Endothelial cell of umbilical vein (primary cell): ENCODE data around the gene GPR4.

Experiments used
- EZH2 ChIP-seq: IDR thresholded peaks from 2 replicates; pipeline ENCODE4 v1.6.1; 2012; ENCODE audit warnings: borderline replicate concordance, low read depth, mild to moderate bottlenecking, moderate library complexity, low read length, inconsistent platforms; ENCODE audit not compliant: severe bottlenecking
- FOS ChIP-seq: IDR thresholded peaks from 2 replicates; pipeline ENCODE4 v1.6.1; 2011; ENCODE audit warnings: mild to moderate bottlenecking, low read length, moderate library complexity, borderline replicate concordance; ENCODE audit not compliant: insufficient read depth
- JUN ChIP-seq: IDR thresholded peaks from 2 replicates; pipeline ENCODE4 v1.6.1; 2011; ENCODE audit warnings: borderline replicate concordance, low read depth; ENCODE audit not compliant: insufficient read length, insufficient read depth
- MYC ChIP-seq: IDR thresholded peaks from one replicate; pipeline ENCODE4 v1.6.1; 2011; ENCODE audit warnings: mild to moderate bottlenecking, low read depth, low read length
- POLR2A ChIP-seq: IDR thresholded peaks from 2 replicates; pipeline ENCODE4 v1.6.1; 2012; ENCODE audit warnings: low read depth, mild to moderate bottlenecking, control low read depth, low read length
- POLR2AphosphoS5 ChIP-seq: IDR thresholded peaks from 2 replicates; pipeline ENCODE4 v1.6.1; 2012; ENCODE audit warnings: low read depth, mild to moderate bottlenecking, control low read depth, low read length, moderate library complexity; ENCODE audit not compliant: insufficient read depth
- TF ChIP-seq, protein P1 (sequence below), 2 donors: IDR thresholded peaks; 1 replicate in 1 of 2; 2 replicates in 1 of 2; pipeline ENCODE4 v1.5.1; 2011; ENCODE audit warnings: low read length in 2 of 2, mild to moderate bottlenecking in 2 of 2, moderate library complexity in 2 of 2, control low read depth in 1 of 2, inconsistent platforms in 1 of 2, low read depth in 1 of 2; ENCODE audit not compliant: insufficient read depth in 1 of 2; ENCODE audit errors: extremely low read depth in 1 of 2
- TF ChIP-seq, protein P2 (sequence below): IDR thresholded peaks from 2 replicates; pipeline ENCODE4 v1.6.1; 2011; ENCODE audit not compliant: insufficient read depth, insufficient read length

DNA sequence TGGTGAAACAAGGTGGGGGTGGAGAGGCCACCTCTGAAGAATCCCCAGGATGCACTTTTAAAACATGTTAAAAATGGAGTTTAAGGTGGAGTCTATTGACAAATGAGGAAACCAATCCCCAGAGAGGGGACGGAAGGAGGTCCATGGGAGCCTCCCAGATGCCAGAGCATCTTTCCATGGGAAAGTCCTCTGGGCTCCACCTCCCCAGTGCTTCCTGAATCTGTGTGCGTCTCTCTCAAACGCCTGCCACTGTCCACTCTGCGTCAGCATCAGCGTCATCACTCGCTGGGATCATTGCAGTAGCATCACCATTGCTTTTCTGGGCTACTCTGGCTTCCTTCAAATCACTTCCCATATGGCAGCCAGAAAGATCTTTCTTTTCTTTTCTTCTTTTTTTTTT lies 6.2 kb downstream of the GPR4 start:
- TF ChIP-seq POLR2A, result no peak
- TF ChIP-seq, protein P1, sequence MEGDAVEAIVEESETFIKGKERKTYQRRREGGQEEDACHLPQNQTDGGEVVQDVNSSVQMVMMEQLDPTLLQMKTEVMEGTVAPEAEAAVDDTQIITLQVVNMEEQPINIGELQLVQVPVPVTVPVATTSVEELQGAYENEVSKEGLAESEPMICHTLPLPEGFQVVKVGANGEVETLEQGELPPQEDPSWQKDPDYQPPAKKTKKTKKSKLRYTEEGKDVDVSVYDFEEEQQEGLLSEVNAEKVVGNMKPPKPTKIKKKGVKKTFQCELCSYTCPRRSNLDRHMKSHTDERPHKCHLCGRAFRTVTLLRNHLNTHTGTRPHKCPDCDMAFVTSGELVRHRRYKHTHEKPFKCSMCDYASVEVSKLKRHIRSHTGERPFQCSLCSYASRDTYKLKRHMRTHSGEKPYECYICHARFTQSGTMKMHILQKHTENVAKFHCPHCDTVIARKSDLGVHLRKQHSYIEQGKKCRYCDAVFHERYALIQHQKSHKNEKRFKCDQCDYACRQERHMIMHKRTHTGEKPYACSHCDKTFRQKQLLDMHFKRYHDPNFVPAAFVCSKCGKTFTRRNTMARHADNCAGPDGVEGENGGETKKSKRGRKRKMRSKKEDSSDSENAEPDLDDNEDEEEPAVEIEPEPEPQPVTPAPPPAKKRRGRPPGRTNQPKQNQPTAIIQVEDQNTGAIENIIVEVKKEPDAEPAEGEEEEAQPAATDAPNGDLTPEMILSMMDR (IDR thresholded peaks at IDR 0.05; ENCODE audit: extremely low read depth in 1 of 2, insufficient read depth in 1 of 2, low read depth in 1 of 2, low read length in 2 of 2), result no peak
- no peak for TF ChIP-seq EZH2
- TF ChIP-seq POLR2AphosphoS5, result no peak
- no peak for TF ChIP-seq JUN
- TF ChIP-seq, protein P2, sequence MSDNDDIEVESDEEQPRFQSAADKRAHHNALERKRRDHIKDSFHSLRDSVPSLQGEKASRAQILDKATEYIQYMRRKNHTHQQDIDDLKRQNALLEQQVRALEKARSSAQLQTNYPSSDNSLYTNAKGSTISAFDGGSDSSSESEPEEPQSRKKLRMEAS, result no peak
- no peak for TF ChIP-seq MYC
- no peak for TF ChIP-seq FOS
